K562 (cell line): ENCODE data around the gene ZNF284. TPM values are rescaled to one million over a fixed set of nuclear protein-coding genes. Genes with fewer than 3 reads are reported as not detected.

Source experiments
- CBFA2T2 ChIP-seq: fragments of 450-650 bp; conservative IDR thresholded peaks from 2 replicates; pipeline ENCODE4 v1.6.1; 2017; ENCODE audit warnings: mild to moderate bottlenecking
- ETS2 ChIP-seq: IDR thresholded peaks from 2 replicates; pipeline ENCODE4 v1.6.1; 2016; ENCODE audit warnings: borderline replicate concordance, missing genetic modification characterization, mild to moderate bottlenecking, moderate library complexity, missing compliant biosample characterization; ENCODE audit not compliant: poor library complexity, severe bottlenecking
- EWSR1 ChIP-seq: fragments of 450-650 bp; IDR thresholded peaks from 2 replicates; pipeline ENCODE4 v1.6.1; 2018; ENCODE audit warnings: borderline replicate concordance, mild to moderate bottlenecking, low read depth, moderate library complexity; ENCODE audit not compliant: partially characterized antibody
- FOS ChIP-seq: IDR thresholded peaks from 3 replicates; pipeline ENCODE4 v1.6.1; 2011; ENCODE audit not compliant: insufficient read length; ENCODE audit errors: extremely low read depth
- ILK ChIP-seq: fragments of 450-650 bp; IDR thresholded peaks from 2 replicates; pipeline ENCODE4 v1.6.1; 2016; ENCODE audit warnings: missing genetic modification characterization, low read depth, mild to moderate bottlenecking, missing compliant biosample characterization, moderate library complexity, borderline replicate concordance
- PHTF2 ChIP-seq: fragments of 250-450 bp; sonication (Bioruptor Pico); IDR thresholded peaks from 2 replicates; pipeline ENCODE4 v1.5.0; 2021; ENCODE audit warnings: mild to moderate bottlenecking
- POLR3G ChIP-seq: IDR thresholded peaks from 2 replicates; pipeline ENCODE4 v1.6.1; 2011; ENCODE audit not compliant: insufficient read length, insufficient replicate concordance; ENCODE audit errors: extremely low read depth
- SRSF3 ChIP-seq: fragments of 200-400 bp; formaldehyde crosslinking; IDR thresholded peaks from 2 replicates; pipeline ENCODE4 v1.6.1; 2016; ENCODE audit warnings: mild to moderate bottlenecking, low read length, moderate library complexity; ENCODE audit not compliant: insufficient read depth
- ZNF140 ChIP-seq: fragments of 250-450 bp; sonication (Bioruptor Pico); IDR thresholded peaks from 2 replicates; pipeline ENCODE4 v1.8.0; 2021; ENCODE audit warnings: moderate library complexity, mild to moderate bottlenecking, inconsistent platforms
- ZNF699 ChIP-seq: fragments of 250-450 bp; sonication (Bioruptor Pico); IDR thresholded peaks from 2 replicates; pipeline ENCODE4 v1.8.0; 2021; ENCODE audit warnings: mild to moderate bottlenecking, moderate library complexity; ENCODE audit not compliant: insufficient replicate concordance
- polyA plus RNA-seq, 8 experiments: library from polyadenylated mRNA; depleted of rRNA in 4 of 8; stranded (reverse) in 5 of 8; unstranded in 3 of 8; fragments of >200 nt; fragmentation: Nextera tagmentation in 2 of 8; fragmentation: Illumina TruSeq in 1 of 8; extraction: Ambion mirVana in 2 of 8; extraction: Trizol in 1 of 8; gene quantifications; 2 replicates each; pipeline versions ENCODE4 v1.2.1 to v1.2.3, GENCODE V29; 2011 to 2014; ENCODE audit warnings: inconsistent platforms in 1 of 8, missing spikeins in 1 of 8
- total RNA-seq, 7 experiments: library from RNA; depleted of rRNA in 6 of 7; stranded (reverse); fragments of >200 nt in 6 of 7; fragmentation: Illumina TruSeq in 2 of 7; extraction: Trizol in 2 of 7; gene quantifications; 2 replicates each; pipeline versions ENCODE4 v1.2.1 to v1.2.3, GENCODE V29; 2011 to 2021; ENCODE audit warnings: low replicate concordance in 1 of 7
- TF ChIP-seq, protein P1 (sequence below): conservative IDR thresholded peaks from 2 replicates; pipeline ENCODE4 v1.6.1; 2011; ENCODE audit warnings: low read depth, mild to moderate bottlenecking, low read length; ENCODE audit not compliant: control insufficient read depth
- TF ChIP-seq, protein P2 (sequence below): fragments of 450-650 bp; conservative IDR thresholded peaks from 2 replicates; pipeline ENCODE4 v1.6.1; 2016; ENCODE audit warnings: missing genetic modification characterization, low read depth, mild to moderate bottlenecking, control low read depth, missing compliant biosample characterization
- TF ChIP-seq, protein P3 (sequence below): sonication (generic); formaldehyde crosslinking; IDR thresholded peaks from 2 replicates; pipeline ENCODE4 v1.8.0; 2022; ENCODE audit warnings: missing genetic modification reagents, mild to moderate bottlenecking, borderline replicate concordance
- TF ChIP-seq, protein P4 (sequence below): fragments of 450-650 bp; IDR thresholded peaks from 2 replicates; pipeline ENCODE4 v1.6.1; 2016; ENCODE audit warnings: missing biosample characterization, missing genetic modification characterization
- TF ChIP-seq, protein P5 (sequence below): fragments of 250-450 bp; sonication (Bioruptor Pico); IDR thresholded peaks from 2 replicates; pipeline ENCODE4 v1.8.0; 2021; ENCODE audit warnings: moderate library complexity, mild to moderate bottlenecking, inconsistent platforms

ZNF284 gene
- total and polyA plus RNA-seq, 9 of the 15 experiments (the other 6 are each of a cell fraction or from before 2014, with no cell fraction given): 0.07 to 0.24 (median 0.20) TPM

- TF ChIP-seq FOS (no peak), ETS2 (tag) (no peak), CBFA2T2 (no peak), SRSF3 (no peak), ZNF699 (CRISPR knock-in tag) (no peak), PHTF2 (CRISPR knock-in tag) (no peak), POLR3G (no peak), ILK (tag) (no peak), EWSR1 (no peak), ZNF140 (CRISPR knock-in tag) (no peak)
- TF ChIP-seq, protein P1, sequence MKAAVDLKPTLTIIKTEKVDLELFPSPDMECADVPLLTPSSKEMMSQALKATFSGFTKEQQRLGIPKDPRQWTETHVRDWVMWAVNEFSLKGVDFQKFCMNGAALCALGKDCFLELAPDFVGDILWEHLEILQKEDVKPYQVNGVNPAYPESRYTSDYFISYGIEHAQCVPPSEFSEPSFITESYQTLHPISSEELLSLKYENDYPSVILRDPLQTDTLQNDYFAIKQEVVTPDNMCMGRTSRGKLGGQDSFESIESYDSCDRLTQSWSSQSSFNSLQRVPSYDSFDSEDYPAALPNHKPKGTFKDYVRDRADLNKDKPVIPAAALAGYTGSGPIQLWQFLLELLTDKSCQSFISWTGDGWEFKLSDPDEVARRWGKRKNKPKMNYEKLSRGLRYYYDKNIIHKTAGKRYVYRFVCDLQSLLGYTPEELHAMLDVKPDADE: peak; percentile 77; the same call in 1 of the 2 replicates
- TF ChIP-seq, protein P2, sequence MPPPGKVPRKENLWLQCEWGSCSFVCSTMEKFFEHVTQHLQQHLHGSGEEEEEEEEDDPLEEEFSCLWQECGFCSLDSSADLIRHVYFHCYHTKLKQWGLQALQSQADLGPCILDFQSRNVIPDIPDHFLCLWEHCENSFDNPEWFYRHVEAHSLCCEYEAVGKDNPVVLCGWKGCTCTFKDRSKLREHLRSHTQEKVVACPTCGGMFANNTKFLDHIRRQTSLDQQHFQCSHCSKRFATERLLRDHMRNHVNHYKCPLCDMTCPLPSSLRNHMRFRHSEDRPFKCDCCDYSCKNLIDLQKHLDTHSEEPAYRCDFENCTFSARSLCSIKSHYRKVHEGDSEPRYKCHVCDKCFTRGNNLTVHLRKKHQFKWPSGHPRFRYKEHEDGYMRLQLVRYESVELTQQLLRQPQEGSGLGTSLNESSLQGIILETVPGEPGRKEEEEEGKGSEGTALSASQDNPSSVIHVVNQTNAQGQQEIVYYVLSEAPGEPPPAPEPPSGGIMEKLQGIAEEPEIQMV (tag): no peak
- TF ChIP-seq, protein P3, sequence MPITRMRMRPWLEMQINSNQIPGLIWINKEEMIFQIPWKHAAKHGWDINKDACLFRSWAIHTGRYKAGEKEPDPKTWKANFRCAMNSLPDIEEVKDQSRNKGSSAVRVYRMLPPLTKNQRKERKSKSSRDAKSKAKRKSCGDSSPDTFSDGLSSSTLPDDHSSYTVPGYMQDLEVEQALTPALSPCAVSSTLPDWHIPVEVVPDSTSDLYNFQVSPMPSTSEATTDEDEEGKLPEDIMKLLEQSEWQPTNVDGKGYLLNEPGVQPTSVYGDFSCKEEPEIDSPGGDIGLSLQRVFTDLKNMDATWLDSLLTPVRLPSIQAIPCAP (CRISPR knock-in tag): no peak
- TF ChIP-seq, protein P4, sequence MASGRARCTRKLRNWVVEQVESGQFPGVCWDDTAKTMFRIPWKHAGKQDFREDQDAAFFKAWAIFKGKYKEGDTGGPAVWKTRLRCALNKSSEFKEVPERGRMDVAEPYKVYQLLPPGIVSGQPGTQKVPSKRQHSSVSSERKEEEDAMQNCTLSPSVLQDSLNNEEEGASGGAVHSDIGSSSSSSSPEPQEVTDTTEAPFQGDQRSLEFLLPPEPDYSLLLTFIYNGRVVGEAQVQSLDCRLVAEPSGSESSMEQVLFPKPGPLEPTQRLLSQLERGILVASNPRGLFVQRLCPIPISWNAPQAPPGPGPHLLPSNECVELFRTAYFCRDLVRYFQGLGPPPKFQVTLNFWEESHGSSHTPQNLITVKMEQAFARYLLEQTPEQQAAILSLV: no peak
- TF ChIP-seq, protein P5, sequence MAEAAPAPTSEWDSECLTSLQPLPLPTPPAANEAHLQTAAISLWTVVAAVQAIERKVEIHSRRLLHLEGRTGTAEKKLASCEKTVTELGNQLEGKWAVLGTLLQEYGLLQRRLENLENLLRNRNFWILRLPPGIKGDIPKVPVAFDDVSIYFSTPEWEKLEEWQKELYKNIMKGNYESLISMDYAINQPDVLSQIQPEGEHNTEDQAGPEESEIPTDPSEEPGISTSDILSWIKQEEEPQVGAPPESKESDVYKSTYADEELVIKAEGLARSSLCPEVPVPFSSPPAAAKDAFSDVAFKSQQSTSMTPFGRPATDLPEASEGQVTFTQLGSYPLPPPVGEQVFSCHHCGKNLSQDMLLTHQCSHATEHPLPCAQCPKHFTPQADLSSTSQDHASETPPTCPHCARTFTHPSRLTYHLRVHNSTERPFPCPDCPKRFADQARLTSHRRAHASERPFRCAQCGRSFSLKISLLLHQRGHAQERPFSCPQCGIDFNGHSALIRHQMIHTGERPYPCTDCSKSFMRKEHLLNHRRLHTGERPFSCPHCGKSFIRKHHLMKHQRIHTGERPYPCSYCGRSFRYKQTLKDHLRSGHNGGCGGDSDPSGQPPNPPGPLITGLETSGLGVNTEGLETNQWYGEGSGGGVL (CRISPR knock-in tag): no peak
Observed at GRCh38 chr19:44025217-44025936, 46.6 kb upstream of the ZNF284 start, which contains the start of gene ZNF222 (continued).
